ENCODE measurements around the gene BEND3. TPM values are rescaled to one million over a fixed set of nuclear protein-coding genes. Genes with fewer than 3 reads are reported as not detected.

Gene BEND3
- total RNA-seq, 3 donors from 2014 or later (not counting 1 experiment from before 2014, with no cell fraction given): 1.3 to 1.6 (median 1.3) TPM

GRCh38 chr6:107122748-107123147 is 7.4 kb upstream of the BEND3 start:
- DNase-seq: no peak
- peaks cover 2% of the 10 kb centered on the region for H3K27me3 ChIP-seq (ENCODE audit: control insufficient read depth, insufficient read depth, low read length)
- no peaks in the 10 kb centered on the region for H3K36me3 ChIP-seq (ENCODE audit: control insufficient read depth, insufficient read depth, low read length)
- H3K9me3 ChIP-seq (ENCODE audit: control insufficient read depth, insufficient read depth, low read length): no peaks in the 10 kb centered on the region
- Mint-ChIP-seq H3K36me3 (no peaks in the 10 kb centered on the region), H3K9me3 (no peaks in the 10 kb centered on the region), H3K27ac (no peak overlapping the region), H3K4me1 (no peaks in the 10 kb centered on the region), H3K27me3 (ENCODE audit: low read depth in 2 of 2) (peaks cover 0 to under 1% of the 10 kb centered on the region in 2 donors), H3K4me3 (no peak overlapping the region)
- intact Hi-C loops (cut with micrococcal nuclease): no loop called here
- no peak overlapping the region for H3K27ac ChIP-seq (ENCODE audit: low read length)
- no peaks in the 10 kb centered on the region for H3K4me1 ChIP-seq (ENCODE audit: control insufficient read depth, insufficient read depth, low read length)
- no peak for ATAC-seq
- no peak for TF ChIP-seq CTCF (IDR thresholded peaks at IDR 0.05)
- 68% methylated on average over 4 of the region's 4 CpGs for WGBS (ENCODE audit: insufficient coverage)
- H3K4me3 ChIP-seq (ENCODE audit: low read length): no peak overlapping the region

- WGBS (ENCODE audit: insufficient coverage): 93% methylated on average over 8 of the region's 8 CpGs
- Mint-ChIP-seq H3K36me3 (no peaks in the 10 kb centered on the region), H3K27me3 (ENCODE audit: low read depth in 2 of 2) (peaks cover 1 to 8% of the 10 kb centered on the region in 2 donors), H3K4me3 (no peak overlapping the region), H3K4me1 (no peaks in the 10 kb centered on the region), H3K9me3 (no peaks in the 10 kb centered on the region), H3K27ac (no peak overlapping the region)
- H3K27me3 ChIP-seq (ENCODE audit: control insufficient read depth, insufficient read depth, low read length): peaks cover 4% of the 10 kb centered on the region
- no peak overlapping the region for H3K4me3 ChIP-seq (ENCODE audit: low read length)
- H3K9me3 ChIP-seq (ENCODE audit: control insufficient read depth, insufficient read depth, low read length): no peaks in the 10 kb centered on the region
- no peak for DNase-seq
- H3K4me1 ChIP-seq (ENCODE audit: control insufficient read depth, insufficient read depth, low read length): no peaks in the 10 kb centered on the region
- intact Hi-C loops (cut with micrococcal nuclease): no loop called here
- no peak for ATAC-seq
- no peak for TF ChIP-seq CTCF (IDR thresholded peaks at IDR 0.05)
- H3K36me3 ChIP-seq (ENCODE audit: control insufficient read depth, insufficient read depth, low read length): no peaks in the 10 kb centered on the region
- H3K27ac ChIP-seq (ENCODE audit: low read length): no peak overlapping the region
Measured at GRCh38 chr6:107121964-107122495, 6.7 kb upstream of the BEND3 start.

- intact Hi-C loops (cut with micrococcal nuclease): no loop called here
- WGBS (ENCODE audit: insufficient coverage): 96% methylated on average over 3 of the region's 6 CpGs
- DNase-seq (no peak), ATAC-seq (no peak)
- H3K27ac ChIP-seq (ENCODE audit: low read length): no peak overlapping the region
- peaks cover 5 to 16% of the 10 kb centered on the region in 2 donors for H3K27me3 Mint-ChIP-seq (ENCODE audit: low read depth in 2 of 2)
- no peaks in the 10 kb centered on the region for H3K36me3 Mint-ChIP-seq
- H3K27me3 ChIP-seq (ENCODE audit: control insufficient read depth, insufficient read depth, low read length): peaks cover 5% of the 10 kb centered on the region
- no peak for TF ChIP-seq CTCF (IDR thresholded peaks at IDR 0.05)
- no peak overlapping the region for H3K4me3 ChIP-seq (ENCODE audit: low read length)
- H3K9me3 Mint-ChIP-seq: no peaks in the 10 kb centered on the region
- no peak overlapping the region for H3K27ac Mint-ChIP-seq
- no peaks in the 10 kb centered on the region for H3K9me3 ChIP-seq (ENCODE audit: control insufficient read depth, insufficient read depth, low read length)
- H3K4me1 ChIP-seq (ENCODE audit: control insufficient read depth, insufficient read depth, low read length): peaks cover 5% of the 10 kb centered on the region
- no peak overlapping the region for H3K4me3 Mint-ChIP-seq
- no peaks in the 10 kb centered on the region for H3K36me3 ChIP-seq (ENCODE audit: control insufficient read depth, insufficient read depth, low read length)
- H3K4me1 Mint-ChIP-seq: peaks cover 7% of the 10 kb centered on the region in 2 donors
Measured at GRCh38 chr6:107121266-107121665, 6.0 kb upstream of the BEND3 start.

GRCh38 chr6:107120404-107120803 is 5.1 kb upstream of the BEND3 start:
- intact Hi-C loops (cut with micrococcal nuclease): no loop called here
- WGBS (ENCODE audit: insufficient coverage): 96% methylated on average over 4 of the region's 4 CpGs

More at GRCh38 chr6:107120404-107120803, 5.1 kb upstream of the BEND3 start:
- no peak for TF ChIP-seq CTCF (IDR thresholded peaks at IDR 0.05)
- ATAC-seq (no peak), DNase-seq (no peak)
- no peaks in the 10 kb centered on the region for H3K9me3 Mint-ChIP-seq
- H3K4me1 Mint-ChIP-seq: peaks cover 11% of the 10 kb centered on the region in 2 donors
- H3K27me3 ChIP-seq (ENCODE audit: control insufficient read depth, insufficient read depth, low read length): peaks cover 6% of the 10 kb centered on the region
- H3K27me3 Mint-ChIP-seq (ENCODE audit: low read depth in 2 of 2): peaks cover 5 to 19% of the 10 kb centered on the region in 2 donors
- H3K36me3 Mint-ChIP-seq: no peaks in the 10 kb centered on the region
- peaks cover 14% of the 10 kb centered on the region for H3K4me1 ChIP-seq (ENCODE audit: control insufficient read depth, insufficient read depth, low read length)
- H3K4me3 ChIP-seq (ENCODE audit: low read length): no peak overlapping the region
- H3K36me3 ChIP-seq (ENCODE audit: control insufficient read depth, insufficient read depth, low read length): no peaks in the 10 kb centered on the region
- H3K4me3 Mint-ChIP-seq: no peak overlapping the region
- H3K27ac Mint-ChIP-seq: no peak overlapping the region
- no peaks in the 10 kb centered on the region for H3K9me3 ChIP-seq (ENCODE audit: control insufficient read depth, insufficient read depth, low read length)
- H3K27ac ChIP-seq (ENCODE audit: low read length): no peak overlapping the region

Data from natural killer cell (primary cell).